Erythroblast (primary cell): Measurements from ENCODE around the gene PCBP4.

ENCODE experiments used
- GATA1 ChIP-seq: IDR thresholded peaks from 2 replicates; pipeline ENCODE4 v1.6.1; 2011; ENCODE audit warnings: low read depth, mild to moderate bottlenecking, control low read depth, low read length, moderate library complexity
- POLR2A ChIP-seq: IDR thresholded peaks from 2 replicates; pipeline ENCODE4 v1.6.1; 2011; ENCODE audit warnings: mild to moderate bottlenecking, low read length

DNA sequence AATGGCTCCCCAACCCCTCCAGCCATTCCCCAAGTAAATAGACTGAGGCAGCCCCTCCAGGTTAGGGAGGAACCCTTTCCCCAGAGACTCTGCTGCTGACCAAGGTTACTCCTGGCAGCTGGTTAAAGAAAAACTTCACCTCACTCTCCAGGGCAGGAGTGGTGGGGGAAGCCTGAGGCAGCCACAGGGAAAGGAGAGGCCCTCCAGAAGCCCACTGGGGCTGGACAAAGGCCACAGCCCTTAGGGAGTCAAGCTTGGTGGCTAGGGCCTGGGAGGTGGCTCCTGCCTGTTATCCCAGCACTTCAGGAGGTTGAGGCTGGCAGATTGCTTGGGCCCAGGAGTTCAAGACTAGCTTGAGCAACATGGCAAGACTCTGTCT lies 17.0 kb upstream of the PCBP4 start:
- no peak for TF ChIP-seq POLR2A
- no peak for TF ChIP-seq GATA1
